PC-3 (cell line): Measurements from ENCODE around the gene ZCCHC7. TPM values are rescaled to one million over a fixed set of nuclear protein-coding genes. Genes with fewer than 3 reads are reported as not detected.

Experiments used
- ATAC-seq: fragments of 200-7000 bp; cut with Tn5 transposase; 2 replicates; pipeline ENCODE4 v1.9.1; 2020; ENCODE audit warnings: mild to moderate bottlenecking, moderate library complexity
- BruUV-seq: library from RNA; stranded (reverse); fragments of 400-500 nt; replicated peaks from 2 replicates; lab custom pipeline; 2021; lab: Mats Ljungman, UMichigan
- CTCF ChIA-PET: fragments of 300-600 bp; sonication (Branson Sonifier 250); formaldehyde crosslinking; loops from one replicate; lab custom pipeline; 2022; ENCODE audit warnings: antibody characterized with exemption; lab: Charles Lee
- POLR2A ChIA-PET: fragments of 300-600 bp; sonication (Branson Sonifier 250); formaldehyde crosslinking; loops from one replicate; lab custom pipeline; 2022; ENCODE audit warnings: antibody characterized with exemption; ENCODE audit not compliant: unreplicated experiment; lab: Charles Lee
- DNase-seq: peaks from one replicate; pipeline ENCODE4 v3.0.0-alpha.2; 2015
- H2AFZ ChIP-seq: fragments of 300-600 bp; sonication (generic); 2 replicates; pipeline ENCODE4 v1.6.0; 2016; ENCODE audit warnings: antibody characterized with exemption, low read length
- H3F3A ChIP-seq: fragments of 300-600 bp; sonication (generic); one replicate; pipeline ENCODE4 v1.6.0; 2017; ENCODE audit warnings: antibody characterized with exemption, low read length, control low read depth, mild to moderate bottlenecking; ENCODE audit not compliant: unreplicated experiment
- H3K27ac ChIP-seq: fragments of 300-600 bp; sonication (generic); 2 replicates; pipeline ENCODE4 v1.5.1; 2016; ENCODE audit warnings: mild to moderate bottlenecking, low read length
- H3K27me3 ChIP-seq: fragments of 300-600 bp; sonication (generic); 2 replicates; pipeline ENCODE4 v1.6.1; 2016; ENCODE audit warnings: low read length, mixed read lengths
- H3K36me3 ChIP-seq: fragments of 300-600 bp; sonication (generic); 2 replicates; pipeline ENCODE4 v1.6.1; 2016; ENCODE audit warnings: low read depth, mixed run types, low read length, mixed read lengths
- H3K4me1 ChIP-seq: fragments of 300-600 bp; sonication (generic); 2 replicates; pipeline ENCODE4 v1.5.1; 2016; ENCODE audit warnings: low read length; ENCODE audit not compliant: insufficient read depth
- H3K4me2 ChIP-seq: fragments of 300-600 bp; sonication (generic); 2 replicates; pipeline ENCODE4 v1.6.0; 2016; ENCODE audit warnings: low read length
- H3K4me3 ChIP-seq: fragments of 300-600 bp; sonication (generic); 2 replicates; pipeline ENCODE4 v1.5.1; 2016; ENCODE audit warnings: mild to moderate bottlenecking, low read length, mixed read lengths
- H3K79me2 ChIP-seq: fragments of 300-600 bp; sonication (generic); 2 replicates; pipeline ENCODE4 v1.6.1; 2017; ENCODE audit warnings: low read length, mixed read lengths
- H3K9ac ChIP-seq: fragments of 300-600 bp; sonication (generic); 2 replicates; pipeline ENCODE4 v1.6.0; 2016; ENCODE audit warnings: mild to moderate bottlenecking, low read length
- H3K9me2 ChIP-seq: fragments of 300-600 bp; sonication (generic); replicated peaks from 2 replicates; pipeline ENCODE4 v1.6.1; 2016; ENCODE audit warnings: mixed run types, low read length, mixed read lengths
- H3K9me3 ChIP-seq: fragments of 300-600 bp; sonication (generic); 2 replicates; pipeline ENCODE4 v1.6.1; 2016; ENCODE audit warnings: low read length, mixed read lengths
- H4K20me1 ChIP-seq: fragments of 300-600 bp; sonication (generic); 2 replicates; pipeline ENCODE4 v1.6.1; 2016; ENCODE audit warnings: low read length, mixed read lengths
- CTCF ChIP-seq: fragments of 300-600 bp; sonication (generic); conservative IDR thresholded peaks from 2 replicates; pipeline ENCODE4 v1.5.1; 2017; ENCODE audit warnings: antibody characterized with exemption, low read depth, mild to moderate bottlenecking, low read length
- EZH2 ChIP-seq: fragments of 300-600 bp; sonication (generic); IDR thresholded peaks from one replicate; pipeline ENCODE4 v1.6.1; 2017; ENCODE audit warnings: antibody characterized with exemption, mild to moderate bottlenecking, low read length; ENCODE audit not compliant: unreplicated experiment
- EZH2phosphoT487 ChIP-seq: fragments of 300-600 bp; sonication (generic); IDR thresholded peaks from 2 replicates; pipeline ENCODE4 v1.6.1; 2018; ENCODE audit warnings: mild to moderate bottlenecking, antibody characterized with exemption, low read length, borderline replicate concordance
- intact Hi-C: fragments of 100-400 bp; cut with micrococcal nuclease; formaldehyde crosslinking; loops from 2 replicates; pipeline ENCODE4 v1.9.0; 2023
- total RNA-seq: library from RNA; depleted of rRNA; stranded (reverse); fragments of >200 nt; gene quantifications from 2 replicates; pipeline ENCODE4 v1.2.3, GENCODE V29; 2014

Gene ZCCHC7
- total RNA-seq, 1 experiment from 2014 or later = 6.5 TPM

DNA sequence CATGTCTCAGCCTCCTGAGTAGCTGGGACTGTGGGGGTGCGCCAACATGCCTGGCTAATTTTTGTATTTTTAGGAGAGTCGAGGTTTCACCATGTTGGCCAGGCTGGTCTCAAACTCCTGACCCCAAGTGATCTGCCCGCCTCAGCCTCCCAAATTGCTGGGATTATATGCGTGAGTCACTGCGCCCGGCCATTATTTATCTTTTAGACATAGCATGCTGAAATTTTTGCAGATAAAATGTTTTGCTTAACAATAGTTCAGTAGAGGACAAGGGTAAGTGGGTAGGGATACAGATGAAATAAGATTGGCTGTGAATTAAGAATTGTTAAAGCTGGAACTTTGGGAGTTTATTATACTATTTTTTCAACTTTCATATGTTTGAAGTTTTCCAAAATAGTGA, 151.3 kb downstream of the ZCCHC7 start:
- TF ChIP-seq CTCF (no peak), EZH2phosphoT487 (no peak), EZH2 (no peak)
- DNase-seq (no peak), ATAC-seq (no peak)
- H3K9me3 ChIP-seq = no peaks in the 10 kb centered on the region
- no peak overlapping the region for H3K4me3 ChIP-seq
- no peaks in the 10 kb centered on the region for H4K20me1 ChIP-seq
- CTCF ChIA-PET = no interaction called here
- H3K9ac ChIP-seq = no peak overlapping the region
- no peaks in the 10 kb centered on the region for H3K27me3 ChIP-seq
- BruUV-seq = no TSS peak
- H3F3A ChIP-seq = no peaks in the 10 kb centered on the region
- no peak overlapping the region for H2AFZ ChIP-seq
- intact Hi-C loops = no loop called here
- H3K79me2 ChIP-seq = no peaks in the 10 kb centered on the region
- H3K9me2 ChIP-seq = no peaks in the 10 kb centered on the region
- H3K4me1 ChIP-seq = no peaks in the 10 kb centered on the region
- no peak overlapping the region for H3K4me2 ChIP-seq
- POLR2A ChIA-PET = no interaction called here
- H3K36me3 ChIP-seq = no peaks in the 10 kb centered on the region
- no peak overlapping the region for H3K27ac ChIP-seq

GRCh38 chr9:37273595-37273994, 153.2 kb downstream of the ZCCHC7 start:
- no TSS peak for BruUV-seq
- DNase-seq (no peak), ATAC-seq (no peak)
- CTCF ChIA-PET = no interaction called here
- Histone ChIP-seq H2AFZ (no peak overlapping the region), H3K79me2 (no peaks in the 10 kb centered on the region), H3K4me1 (no peaks in the 10 kb centered on the region), H3K9me3 (no peaks in the 10 kb centered on the region), H3K36me3 (no peaks in the 10 kb centered on the region), H3F3A (no peaks in the 10 kb centered on the region), H3K4me2 (no peak overlapping the region), H4K20me1 (no peaks in the 10 kb centered on the region), H3K27me3 (no peaks in the 10 kb centered on the region), H3K9me2 (no peaks in the 10 kb centered on the region), H3K9ac (no peak overlapping the region), H3K27ac (no peak overlapping the region), H3K4me3 (no peak overlapping the region)
- TF ChIP-seq CTCF (no peak), EZH2 (no peak), EZH2phosphoT487 (no peak)
- intact Hi-C loops = no loop called here
- POLR2A ChIA-PET = interaction anchor here (0.6 kb wide), 1 partner anchor 183 kb away, joined by 8 read pairs; no protein-coding TSS in a partner anchor

DNA sequence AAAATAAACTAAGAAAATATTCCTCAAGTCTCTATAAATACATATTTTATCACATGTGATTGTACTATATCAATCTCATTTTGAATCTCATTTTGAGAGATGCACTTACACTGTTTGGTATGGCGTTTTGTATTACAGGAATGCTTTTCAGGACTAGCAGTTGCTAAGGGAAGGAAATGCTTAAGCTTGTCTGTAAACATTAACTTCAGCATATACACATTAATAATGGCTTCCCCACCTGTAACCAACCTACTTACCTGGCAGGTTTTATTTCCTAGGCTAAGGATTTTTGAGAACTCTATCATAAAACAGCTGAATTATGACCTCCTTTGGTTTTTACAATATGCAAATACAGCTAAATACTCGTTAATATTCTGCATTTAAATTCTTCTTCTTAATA, 161.2 kb downstream of the ZCCHC7 start:
- no peak overlapping the region for H3K9ac ChIP-seq
- no peaks in the 10 kb centered on the region for H3F3A ChIP-seq
- ATAC-seq = no peak
- TF ChIP-seq EZH2phosphoT487 (no peak), CTCF (no peak), EZH2 (no peak)
- ChIA-PET CTCF (no interaction called here), POLR2A (no interaction called here)
- no peak overlapping the region for H3K4me2 ChIP-seq
- H3K36me3 ChIP-seq = no peaks in the 10 kb centered on the region
- H3K27me3 ChIP-seq = no peaks in the 10 kb centered on the region
- no peak for DNase-seq
- no TSS peak for BruUV-seq
- intact Hi-C loops = no loop called here
- H3K4me1 ChIP-seq = peaks cover 18% of the 10 kb centered on the region
- H4K20me1 ChIP-seq = no peaks in the 10 kb centered on the region
- H3K9me3 ChIP-seq = no peaks in the 10 kb centered on the region
- H3K79me2 ChIP-seq = no peaks in the 10 kb centered on the region
- no peak overlapping the region for H2AFZ ChIP-seq
- H3K27ac ChIP-seq = no peak overlapping the region
- H3K9me2 ChIP-seq = no peaks in the 10 kb centered on the region
- H3K4me3 ChIP-seq = no peak overlapping the region
